GM21447 (cell line): ENCODE results near the gene LTB4R.
A peak's percentile ranks its signal among the peaks of the same experiment; 100 is the strongest.
"Not testable (repeated sequence)": the region's sequence is repeated elsewhere in the genome, so short reads cannot be mapped to it uniquely, and the experiment has no call there.

Experiments
- ATAC-seq: cut with Tn5 transposase; IDR thresholded peaks from one replicate; pipeline ENCODE4 v1.9.1; 2021; ENCODE audit not compliant: unreplicated experiment

The LTB4R gene

GRCh38 chr14:24338843-24339242, 27.5 kb downstream of the LTB4R start:
- no peak for ATAC-seq

- ATAC-seq: peak; percentile 92
Observed at GRCh38 chr14:24339284-24340151, 28.2 kb downstream of the LTB4R start, which contains the start of gene RIPK3. RIPK3 (minus strand) TSS chr14:24339991; CDS start chr14:24339826, 165 bp downstream.

- ATAC-seq: no peak
Observed at GRCh38 chr14:24340606-24341005, 29.3 kb downstream of the LTB4R start.

GRCh38 chr14:24342889-24343288, 31.6 kb downstream of the LTB4R start:
- no peak for ATAC-seq

- no peak for ATAC-seq
Observed at GRCh38 chr14:24343795-24344660, 32.7 kb downstream of the LTB4R start.

GRCh38 chr14:24347134-24347533, 35.8 kb downstream of the LTB4R start:
- no peak for ATAC-seq

GRCh38 chr14:24348186-24348585, 36.9 kb downstream of the LTB4R start:
- no peak for ATAC-seq

GRCh38 chr14:24349742-24350141, 38.4 kb downstream of the LTB4R start:
- ATAC-seq: no peak

GRCh38 chr14:24351517-24351916, 40.2 kb downstream of the LTB4R start:
- no peak for ATAC-seq

- ATAC-seq: no peak
Observed at GRCh38 chr14:24353559-24354481, 42.5 kb downstream of the LTB4R start.

- not testable (repeated sequence) for ATAC-seq
Observed at GRCh38 chr14:24354482-24354825, 43.2 kb downstream of the LTB4R start.

GRCh38 chr14:24355009-24355408, 43.7 kb downstream of the LTB4R start:
- no peak for ATAC-seq

- ATAC-seq: no peak
Observed at GRCh38 chr14:24356208-24356607, 44.9 kb downstream of the LTB4R start.

GRCh38 chr14:24360281-24360680, 49.0 kb downstream of the LTB4R start:
- no peak for ATAC-seq

- no peak for ATAC-seq
Observed at GRCh38 chr14:24361326-24361725, 50.0 kb downstream of the LTB4R start.

GRCh38 chr14:24362241-24362960, 51.1 kb downstream of the LTB4R start:
- ATAC-seq: no peak

- ATAC-seq: no peak
Observed at GRCh38 chr14:24363401-24363800, 52.1 kb downstream of the LTB4R start.

- no peak for ATAC-seq
Observed at GRCh38 chr14:24364841-24365240, 53.5 kb downstream of the LTB4R start.

GRCh38 chr14:24365600-24366412, 54.5 kb downstream of the LTB4R start:
- ATAC-seq: no peak

GRCh38 chr14:24366413-24366720, 55.1 kb downstream of the LTB4R start:
- ATAC-seq: no peak
